NCI-H69 (cell line): ENCODE data around the gene NDUFAF2.
"Not testable (repeated sequence)": the region's sequence is repeated elsewhere in the genome, so short reads cannot be mapped to it uniquely, and the experiment has no call there.

Experiments used
- DNase-seq: peaks from one replicate; lab custom pipeline; 2025; lab: John Stamatoyannopoulos, UW

NDUFAF2 gene

GRCh38 chr5:60993425-60993824, 48.4 kb downstream of the NDUFAF2 start:
- no peak for DNase-seq

GRCh38 chr5:60993875-60994571, 49.0 kb downstream of the NDUFAF2 start:
- DNase-seq = no peak

GRCh38 chr5:60996368-60996767, 51.4 kb downstream of the NDUFAF2 start:
- DNase-seq = no peak

GRCh38 chr5:60997721-60998120, 52.7 kb downstream of the NDUFAF2 start:
- DNase-seq = no peak

GRCh38 chr5:61000887-61001286, 55.9 kb downstream of the NDUFAF2 start:
- DNase-seq = no peak

GRCh38 chr5:61001647-61002046, 56.6 kb downstream of the NDUFAF2 start:
- DNase-seq = peak; percentile 6

- no peak for DNase-seq
Observed at GRCh38 chr5:61002611-61003355, 57.8 kb downstream of the NDUFAF2 start.

GRCh38 chr5:61004448-61004847, 59.4 kb downstream of the NDUFAF2 start:
- no peak for DNase-seq

- no peak for DNase-seq
Observed at GRCh38 chr5:61009907-61010306, 64.9 kb downstream of the NDUFAF2 start.

- peak; percentile 7 for DNase-seq
Observed at GRCh38 chr5:61010467-61011454, 65.8 kb downstream of the NDUFAF2 start.

GRCh38 chr5:61018062-61018461, 73.1 kb downstream of the NDUFAF2 start:
- peak; percentile 30 for DNase-seq

- peak; percentile 9 for DNase-seq
Observed at GRCh38 chr5:61019642-61020041, 74.6 kb downstream of the NDUFAF2 start.

- DNase-seq = peak; percentile 68
Observed at GRCh38 chr5:61020415-61020814, 75.4 kb downstream of the NDUFAF2 start.

- no peak for DNase-seq
Observed at GRCh38 chr5:61023131-61023530, 78.1 kb downstream of the NDUFAF2 start.

- DNase-seq = no peak
Observed at GRCh38 chr5:61026004-61026403, 81.0 kb downstream of the NDUFAF2 start.

- DNase-seq = no peak
Observed at GRCh38 chr5:61028382-61028781, 83.4 kb downstream of the NDUFAF2 start.

- DNase-seq = no peak
Observed at GRCh38 chr5:61029456-61030162, 84.6 kb downstream of the NDUFAF2 start.

GRCh38 chr5:61030163-61030482, 85.1 kb downstream of the NDUFAF2 start:
- DNase-seq = no peak

GRCh38 chr5:61031301-61031700, 86.3 kb downstream of the NDUFAF2 start:
- DNase-seq = not testable (repeated sequence)

- DNase-seq = no peak
Observed at GRCh38 chr5:61044545-61044944, 99.5 kb downstream of the NDUFAF2 start.

- no peak for DNase-seq
Observed at GRCh38 chr5:61047346-61047745, 102.3 kb downstream of the NDUFAF2 start.

GRCh38 chr5:61048534-61048933, 103.5 kb downstream of the NDUFAF2 start:
- DNase-seq = no peak
